DND-41 (cell line): ENCODE measurements around the gene MED29.
A peak's percentile ranks its signal among the peaks of the same experiment; 100 is the strongest.

Experiments used
- ATAC-seq: fragments of 200-7000 bp; cut with Tn5 transposase; 3 replicates; pipeline ENCODE4 v1.9.1; 2021; ENCODE audit warnings: low read depth; ENCODE audit not compliant: insufficient read depth
- DNase-seq: peaks from one replicate; pipeline ENCODE4 v3.0.0-alpha.2; 2020
- H2AFZ ChIP-seq: 2 replicates; pipeline ENCODE4 v1.6.0; 2012; ENCODE audit warnings: low read depth, low read length
- H3K27ac ChIP-seq: 2 replicates; pipeline ENCODE4 v1.5.1; 2012; ENCODE audit warnings: low read length, inconsistent platforms
- H3K27me3 ChIP-seq: fragments of 200-600 bp; sonication (generic); 2 replicates; pipeline ENCODE4 v1.6.0; 2012; ENCODE audit warnings: low read length, mild to moderate bottlenecking, inconsistent platforms; ENCODE audit not compliant: insufficient read depth, poor library complexity
- H3K36me3 ChIP-seq: 2 replicates; pipeline ENCODE4 v1.5.1; 2012; ENCODE audit warnings: low read length, inconsistent platforms; ENCODE audit not compliant: insufficient read depth
- H3K4me1 ChIP-seq: 2 replicates; pipeline ENCODE4 v1.5.1; 2012; ENCODE audit warnings: mild to moderate bottlenecking, low read length; ENCODE audit not compliant: insufficient read depth
- H3K4me2 ChIP-seq: 2 replicates; pipeline ENCODE4 v1.6.0; 2012; ENCODE audit warnings: mild to moderate bottlenecking, moderate library complexity, low read length, inconsistent platforms; ENCODE audit not compliant: insufficient read depth
- H3K4me3 ChIP-seq, 2 experiments: fragments of 200-600 bp in 1 of 2; shearing (Covaris generic) in 1 of 2; 2 replicates each; pipeline ENCODE4 v1.5.1; 2012 to 2016; ENCODE audit warnings: inconsistent platforms in 2 of 2, low read length in 2 of 2, mild to moderate bottlenecking in 2 of 2, low read depth in 1 of 2, moderate library complexity in 1 of 2
- H3K79me2 ChIP-seq: 2 replicates; pipeline ENCODE4 v1.6.0; 2012; ENCODE audit warnings: low read length, inconsistent platforms; ENCODE audit not compliant: insufficient read depth
- H3K9ac ChIP-seq: 2 replicates; pipeline ENCODE4 v1.6.0; 2012; ENCODE audit warnings: low read depth, mild to moderate bottlenecking, inconsistent platforms, low read length, moderate library complexity
- H3K9me3 ChIP-seq: 2 replicates; pipeline ENCODE4 v1.5.1; 2012; ENCODE audit warnings: low read length, moderate library complexity, mild to moderate bottlenecking, inconsistent platforms; ENCODE audit not compliant: insufficient read depth, severe bottlenecking
- H4K20me1 ChIP-seq: 2 replicates; pipeline ENCODE4 v1.6.0; 2012; ENCODE audit warnings: low read length; ENCODE audit not compliant: insufficient read depth
- CTCF ChIP-seq: IDR thresholded peaks from 2 replicates; pipeline ENCODE4 v1.5.1; 2012; ENCODE audit warnings: borderline replicate concordance, low read length, moderate library complexity, mild to moderate bottlenecking; ENCODE audit not compliant: poor library complexity, severe bottlenecking; ENCODE audit errors: extremely low read depth
- EZH2 ChIP-seq: IDR thresholded peaks from 3 replicates; pipeline ENCODE4 v1.6.1; 2012; ENCODE audit warnings: borderline replicate concordance, low read depth, mild to moderate bottlenecking, moderate library complexity, low read length, inconsistent platforms; ENCODE audit not compliant: severe bottlenecking

The MED29 gene

GRCh38 chr19:39433480-39434079, 42.4 kb downstream of the MED29 start:
- H3K79me2 ChIP-seq: peaks cover 32% of the 10 kb centered on the region
- H3K27me3 ChIP-seq: no peaks in the 10 kb centered on the region
- H3K4me3 ChIP-seq: peak overlapping the region in 1 of 2 experiments; percentile 87; a peak in 2 of 4 replicates
- H3K27ac ChIP-seq: peak overlapping the region; percentile 93; the same call in 1 of the 2 replicates
- H3K9me3 ChIP-seq: no peaks in the 10 kb centered on the region
- H3K4me2 ChIP-seq: peak overlapping the region; percentile 93; the same call in 1 of the 2 replicates
- H4K20me1 ChIP-seq: peaks cover 30% of the 10 kb centered on the region
- H3K9ac ChIP-seq: peak overlapping the region; percentile 85
- H3K4me1 ChIP-seq: peaks cover 27% of the 10 kb centered on the region
- H2AFZ ChIP-seq: no peak overlapping the region
- DNase-seq (no peak), ATAC-seq (no peak)
- TF ChIP-seq CTCF (no peak), EZH2 (no peak)
- H3K36me3 ChIP-seq: peaks cover 35% of the 10 kb centered on the region

DNA sequence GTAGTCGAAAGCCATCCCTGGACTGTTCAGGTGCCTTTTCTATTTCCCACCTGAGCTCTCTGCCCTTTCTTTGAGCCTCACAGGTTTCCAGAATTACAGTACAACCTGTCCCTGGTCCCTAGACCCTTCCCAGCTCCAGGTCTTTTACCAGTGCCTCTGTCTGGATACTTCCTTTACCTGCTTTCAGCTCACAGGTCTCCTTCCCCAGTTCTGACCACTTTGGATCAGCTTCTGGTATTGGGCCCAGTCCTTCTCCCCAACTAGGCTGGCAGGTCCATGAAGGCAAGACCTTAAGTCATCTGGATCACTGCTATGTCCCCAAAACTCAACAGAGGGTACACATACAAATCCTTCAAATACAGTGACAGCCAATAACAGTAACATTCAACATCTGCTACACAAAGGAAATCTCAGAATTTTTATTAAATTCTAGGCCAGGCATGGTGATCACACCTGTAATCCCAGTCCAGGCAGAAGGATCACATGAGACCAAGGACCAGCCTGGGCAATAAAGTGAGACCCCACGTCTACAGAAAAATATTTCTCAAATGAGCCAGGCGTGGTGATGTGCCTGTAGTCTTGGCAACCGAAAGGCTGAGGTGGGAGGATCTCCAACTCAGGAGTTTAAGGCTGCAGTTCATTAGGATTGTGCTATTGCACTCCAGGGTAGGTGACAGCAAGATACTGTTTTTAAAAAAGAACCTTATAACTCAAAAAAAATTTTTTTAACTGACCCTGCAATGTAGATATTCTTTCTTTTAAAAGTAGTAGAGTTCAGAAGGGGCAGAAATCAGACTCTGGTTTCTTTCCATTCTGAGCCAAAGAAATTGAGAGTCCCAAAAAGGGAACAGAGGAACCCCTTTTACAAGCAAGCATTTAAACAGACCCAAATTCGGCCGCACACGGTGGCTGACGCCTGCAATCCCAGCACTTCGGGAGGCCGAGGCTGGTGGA, 43.2 kb downstream of the MED29 start:
- Histone ChIP-seq H3K36me3 (peaks cover 35% of the 10 kb centered on the region), H3K79me2 (peaks cover 32% of the 10 kb centered on the region), H3K9me3 (no peaks in the 10 kb centered on the region), H3K4me2 (peak overlapping the region; percentile 93), H3K4me1 (peaks cover 27% of the 10 kb centered on the region), H2AFZ (no peak overlapping the region), H3K4me3 (peak overlapping the region; percentile 87 to 98; a peak in 3 of 4 replicates), H3K9ac (peak overlapping the region; percentile 85), H3K27ac (peak overlapping the region; percentile 93), H3K27me3 (no peaks in the 10 kb centered on the region), H4K20me1 (peaks cover 30% of the 10 kb centered on the region)
- TF ChIP-seq CTCF (no peak), EZH2 (no peak)
- no peak for ATAC-seq
- no peak for DNase-seq

DNA sequence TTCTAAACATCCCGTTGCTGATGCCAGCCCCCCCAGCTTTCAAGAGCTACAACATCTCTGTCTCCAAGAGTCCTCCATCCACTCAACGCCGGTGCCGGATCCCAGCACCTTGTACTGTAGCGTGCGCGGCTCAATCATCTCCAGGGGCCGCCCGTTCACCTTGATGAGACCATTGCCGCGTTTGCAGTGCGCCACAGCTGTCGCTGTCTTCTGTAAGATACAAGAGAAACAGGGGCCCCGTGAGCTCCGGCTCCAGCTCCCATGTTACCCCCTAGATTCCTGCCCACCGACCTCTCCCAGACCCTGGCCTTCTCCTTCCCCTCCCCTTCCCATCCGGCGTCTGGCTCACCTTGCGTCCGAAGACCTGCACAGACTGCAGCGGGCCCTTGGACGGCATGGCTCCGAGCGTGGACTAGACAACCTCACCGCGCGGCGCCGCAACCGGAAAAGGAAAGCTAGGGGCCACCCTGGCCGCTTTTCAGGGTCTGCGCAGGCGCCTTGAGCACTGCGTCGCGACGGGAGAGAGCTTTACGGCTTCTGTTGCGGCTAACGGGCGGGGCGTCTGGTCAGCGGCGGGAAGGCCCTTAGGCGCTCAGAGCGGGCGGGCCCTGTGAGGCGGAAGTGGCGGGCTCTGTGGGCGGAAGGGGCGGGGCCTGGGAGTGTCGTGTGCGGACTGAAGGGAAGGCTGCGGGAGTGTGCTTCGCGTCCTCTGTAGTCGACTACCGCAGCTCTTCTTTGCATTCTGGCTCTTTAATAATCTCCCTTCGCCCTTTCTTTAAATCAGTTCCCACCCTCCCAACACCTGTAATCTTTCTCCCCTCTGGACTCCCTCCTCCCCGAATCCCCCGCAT, 44.5 kb downstream of the MED29 start, which contains the start of gene RPS16:
RPS16 (minus strand) TSS at position 451 of the 851 bp plus-strand sequence; CDS start at position 397, 54 bp downstream.
- peak within 1 kb of the TSS; percentile 87 to 98 for H3K4me3 ChIP-seq
- H3K79me2 ChIP-seq: peaks cover 32% of the 10 kb centered on the region
- peak within 1 kb of the TSS; percentile 95 for H3K27ac ChIP-seq
- H3K9ac ChIP-seq: peak within 1 kb of the TSS; percentile 85
- H2AFZ ChIP-seq: peak within 1 kb of the TSS; percentile 78
- peak; percentile 99 for DNase-seq
- peak; percentile 1 for TF ChIP-seq CTCF
- TF ChIP-seq EZH2: no peak
- H3K4me1 ChIP-seq: peaks cover 32% of the 10 kb centered on the region
- H3K9me3 ChIP-seq: no peaks in the 10 kb centered on the region
- peak; percentile 93 for ATAC-seq
- no peaks in the 10 kb centered on the region for H3K27me3 ChIP-seq
- H4K20me1 ChIP-seq: peaks cover 30% of the 10 kb centered on the region
- peak within 1 kb of the TSS; percentile 93 for H3K4me2 ChIP-seq
- H3K36me3 ChIP-seq: peaks cover 35% of the 10 kb centered on the region
